Measurements from ENCODE around the gene ZNF627.
A peak's percentile ranks its signal among the peaks of the same experiment; 100 is the strongest.
"Not testable (repeated sequence)": the region's sequence is repeated elsewhere in the genome, so short reads cannot be mapped to it uniquely, and the experiment has no call there.

ZNF627 gene

DNA sequence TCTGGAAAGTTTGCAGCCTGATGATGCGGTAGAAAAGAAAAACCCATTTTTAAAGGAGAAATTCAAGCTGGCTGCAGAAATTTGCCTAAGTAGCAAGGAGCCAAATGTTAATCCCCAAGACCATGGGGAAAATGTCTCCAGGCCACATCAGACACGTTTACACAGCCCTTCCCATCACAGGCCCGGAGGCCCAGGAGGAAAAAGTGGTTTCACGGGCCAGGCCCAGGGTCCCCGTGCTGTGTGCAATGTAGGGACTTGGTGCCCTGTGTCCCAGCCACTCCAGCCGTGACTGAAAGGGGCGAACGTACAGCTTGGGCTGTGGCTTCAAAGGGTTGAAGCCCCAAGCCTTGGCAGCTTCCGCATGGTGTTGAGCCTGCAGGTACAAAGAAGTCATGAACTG, 35.9 kb downstream of the ZNF627 start:
- DNase-seq = no peak

DNA sequence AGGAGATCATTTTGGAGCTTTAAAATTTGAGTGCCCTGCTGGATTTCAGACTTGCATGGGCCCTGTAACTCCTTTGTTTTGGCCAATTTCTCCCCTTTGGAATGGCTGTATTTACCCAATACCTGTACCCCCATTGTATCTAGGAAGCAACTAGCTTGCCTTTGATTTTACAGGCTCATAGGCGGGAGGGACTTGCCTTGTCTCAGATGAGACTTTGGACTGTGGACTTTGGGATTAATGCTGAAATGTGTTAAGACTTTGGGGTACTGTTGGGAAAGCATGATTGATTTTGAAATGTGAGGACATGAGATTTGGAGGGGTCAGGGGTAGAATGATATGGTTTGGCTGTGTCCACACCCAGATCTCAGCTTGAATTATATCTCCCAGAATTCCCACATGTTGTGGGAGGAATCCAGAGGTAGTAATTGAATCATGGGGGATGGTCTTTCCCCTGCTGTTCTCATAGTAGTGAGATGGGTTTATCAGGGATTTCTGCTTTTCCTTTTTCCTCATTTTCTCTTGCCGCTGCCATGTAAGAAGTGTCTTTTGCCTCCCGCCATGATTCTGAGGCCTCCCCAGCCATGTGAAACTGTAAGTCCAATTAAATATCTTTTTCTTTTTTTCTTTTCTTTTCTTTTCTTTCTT, 36.9 kb downstream of the ZNF627 start:
- DNase-seq = not testable (repeated sequence)

DNA sequence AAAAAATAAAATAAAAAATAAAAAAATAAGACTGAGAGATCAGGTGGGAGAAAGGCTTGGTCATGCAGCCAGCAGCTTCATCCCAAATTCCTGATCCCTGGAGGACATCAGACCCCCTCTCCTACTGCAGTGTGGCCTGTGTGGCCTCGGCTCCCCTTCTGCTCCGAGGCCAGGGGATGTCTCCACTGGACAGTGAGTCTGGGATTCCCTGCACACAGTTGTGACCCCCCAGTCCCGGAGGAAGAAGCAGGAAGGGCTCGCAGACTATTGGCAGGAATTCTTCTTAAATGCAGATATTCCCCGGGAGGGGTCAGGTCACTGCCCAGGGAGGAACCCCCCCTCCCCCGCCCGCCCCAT, 41.9 kb downstream of the ZNF627 start:
- no peak for DNase-seq

DNA sequence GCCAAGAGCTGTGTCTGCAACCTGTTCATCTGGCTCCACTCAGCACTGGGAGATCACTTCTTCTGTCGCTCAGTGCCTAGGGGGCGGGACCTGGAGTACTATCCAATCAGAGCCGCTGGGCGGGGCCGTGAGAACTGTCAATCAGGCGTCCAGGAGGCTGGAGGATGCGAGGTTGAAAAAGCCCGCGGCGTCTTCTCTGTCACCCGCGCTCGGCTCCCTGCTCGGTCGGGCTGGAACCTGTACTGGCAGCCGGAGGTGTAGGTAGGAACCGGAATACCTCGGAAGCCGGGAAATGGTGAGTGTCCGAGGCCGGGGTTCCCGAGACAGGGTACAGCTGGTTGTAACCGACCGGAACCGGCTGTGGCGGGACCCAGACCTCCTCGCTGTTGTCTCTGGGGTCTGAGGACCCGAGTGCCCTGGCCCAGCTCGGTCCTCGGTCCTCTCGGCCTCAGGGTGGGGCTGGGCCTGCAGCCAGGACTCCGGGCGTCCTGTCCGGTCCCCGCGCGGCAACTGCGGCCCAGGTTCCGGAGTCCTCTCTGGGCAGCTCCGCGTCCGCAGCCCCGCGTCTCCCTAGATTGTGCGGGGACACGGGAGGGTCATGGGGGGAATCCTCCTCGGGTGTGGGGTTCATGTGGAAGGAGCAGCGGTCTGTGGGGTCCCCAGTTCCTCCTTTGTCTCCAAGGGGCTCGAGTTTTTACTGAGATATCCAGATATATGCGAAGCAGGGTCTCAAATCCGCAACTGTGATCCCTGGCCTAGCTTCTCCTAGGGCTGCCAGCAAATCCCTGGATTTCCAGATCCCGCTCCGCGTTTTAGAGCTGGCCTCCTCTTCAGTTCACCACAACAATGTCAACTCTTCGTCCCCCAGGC, 42.6 kb downstream of the ZNF627 start:
- peak; percentile 76 to 87 for DNase-seq

DNA sequence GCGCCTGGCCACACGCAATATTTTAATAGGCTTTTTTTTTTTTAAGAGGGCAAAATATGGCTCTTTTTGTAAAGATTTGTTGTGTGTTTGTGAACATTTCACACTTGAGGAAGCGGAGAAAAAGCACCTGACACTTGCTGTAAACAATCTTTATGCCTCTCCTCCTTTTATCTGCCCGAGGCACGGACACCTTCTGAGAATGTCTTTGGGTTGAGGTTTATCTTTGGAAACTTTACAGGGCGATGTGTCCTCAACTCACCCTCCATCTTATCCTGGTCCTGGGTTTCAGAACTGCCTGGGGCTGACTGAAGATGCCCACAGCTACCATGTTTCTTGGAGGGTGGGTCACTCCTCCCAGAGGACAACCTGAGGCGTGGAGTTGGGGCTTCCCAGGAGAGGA, 44.0 kb downstream of the ZNF627 start:
- DNase-seq = no peak

DNA sequence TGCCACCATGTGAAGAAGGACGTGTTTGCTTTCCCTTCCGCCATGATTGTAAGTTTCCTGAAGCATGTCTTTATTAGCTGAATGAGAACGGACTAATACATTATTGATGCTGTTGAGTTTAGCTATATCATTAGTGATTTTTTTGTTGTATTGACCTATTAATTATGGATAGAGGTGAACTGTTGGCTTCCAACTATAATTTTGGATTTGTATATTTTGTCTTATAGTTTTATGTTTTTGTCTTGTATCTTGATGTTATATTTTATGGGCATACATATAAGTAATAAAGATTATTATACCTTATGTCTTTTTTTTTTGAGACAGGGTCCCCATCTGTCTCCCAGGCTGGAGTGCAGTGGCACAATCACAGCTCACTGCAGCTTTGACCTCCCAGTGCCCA, 45.6 kb downstream of the ZNF627 start:
- no peak for DNase-seq

DNA sequence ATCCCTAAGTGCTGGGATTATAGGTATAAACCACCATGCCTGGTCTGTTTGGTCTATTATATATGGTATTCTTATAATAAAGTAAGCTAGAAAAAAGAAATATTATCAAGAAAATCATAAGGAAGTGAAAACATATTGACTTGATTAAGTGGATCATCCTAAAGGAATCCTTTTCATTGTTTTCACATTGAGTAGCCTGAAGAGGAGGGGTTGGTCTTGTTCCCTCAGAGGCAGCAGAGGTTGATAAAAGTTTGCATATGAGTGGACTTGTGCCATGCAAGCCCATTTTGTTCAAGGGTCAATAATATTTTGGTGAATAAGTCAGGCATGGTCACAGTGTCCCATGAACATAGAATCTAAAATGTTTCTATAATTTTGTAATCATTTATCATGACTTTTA, 52.7 kb downstream of the ZNF627 start:
- DNase-seq = no peak

DNA sequence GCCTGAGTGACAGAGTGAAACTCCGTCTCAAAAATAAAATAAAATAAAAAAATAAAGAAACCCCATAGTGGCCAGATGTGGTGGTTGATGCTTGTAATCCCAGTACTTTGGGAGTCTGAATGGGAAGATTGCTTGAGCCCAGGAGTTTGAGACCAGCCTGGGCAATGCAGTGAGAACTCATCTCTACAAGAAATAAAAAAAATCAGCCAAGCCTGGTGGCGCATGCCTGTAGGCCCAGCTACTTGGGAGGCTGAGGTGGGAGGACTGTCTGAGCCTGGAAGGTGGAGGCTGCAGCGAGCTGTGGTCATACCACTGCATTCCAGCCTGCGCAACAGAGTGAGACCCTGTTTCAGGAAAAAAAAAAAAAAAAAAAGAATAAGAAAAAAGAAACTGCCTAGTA, 53.8 kb downstream of the ZNF627 start:
- no peak for DNase-seq

DNA sequence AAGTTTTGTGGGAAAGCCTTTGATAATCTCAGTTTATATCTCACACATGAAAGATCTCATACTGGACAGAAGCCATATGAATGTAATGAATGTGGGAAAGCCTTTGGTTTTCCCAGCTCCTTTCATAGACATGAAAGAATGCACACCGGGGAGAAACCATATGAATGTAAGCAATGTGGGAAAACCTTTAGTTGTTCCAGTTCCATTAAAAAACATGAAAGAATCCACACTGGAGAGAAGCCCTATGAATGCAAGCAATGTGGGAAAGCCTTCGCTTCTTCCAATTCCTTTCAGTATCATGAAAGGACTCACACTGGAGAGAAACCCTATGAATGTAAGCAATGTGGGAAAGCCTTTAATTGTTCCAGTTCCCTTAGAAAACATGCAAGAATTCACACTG, 54.8 kb downstream of the ZNF627 start:
- no peak for DNase-seq

DNA sequence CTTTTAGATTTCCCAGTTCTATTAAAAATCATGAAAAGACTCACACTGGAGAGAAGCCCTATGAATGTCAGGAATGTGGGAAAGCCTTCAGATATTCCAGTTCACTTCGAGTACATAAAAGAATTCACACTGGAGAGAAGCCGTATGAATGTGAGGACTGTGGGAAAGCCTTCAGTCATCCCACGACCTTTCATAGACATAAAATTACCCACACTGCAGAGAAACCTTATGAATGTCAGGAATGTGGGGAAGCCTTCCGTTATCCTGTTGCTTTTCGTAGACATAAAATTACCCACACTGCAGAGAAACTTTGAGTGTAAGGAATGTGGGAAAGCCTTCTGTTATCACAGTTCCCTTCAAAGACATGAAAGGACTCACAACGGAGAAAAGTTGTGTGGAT, 55.2 kb downstream of the ZNF627 start:
- DNase-seq = no peak

DNA sequence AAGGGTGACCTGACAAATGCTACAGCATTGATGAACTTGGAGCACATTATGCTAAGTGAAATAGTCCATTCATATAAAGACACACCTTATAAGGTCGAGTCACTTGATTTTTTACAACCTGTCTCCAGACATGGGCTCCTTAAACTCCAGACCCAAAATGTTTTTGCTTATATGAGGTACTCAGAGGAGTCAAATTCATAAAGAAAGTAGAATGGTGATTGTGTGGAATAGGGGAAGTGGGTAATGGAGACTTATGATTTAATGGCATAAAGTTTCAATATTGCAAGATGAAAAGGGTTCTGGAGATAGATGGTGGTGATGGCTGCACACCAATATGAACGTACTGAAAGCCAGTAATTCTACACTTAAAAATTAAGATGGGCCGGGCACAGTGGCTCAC, 59.3 kb downstream of the ZNF627 start:
- DNase-seq = no peak

DNA sequence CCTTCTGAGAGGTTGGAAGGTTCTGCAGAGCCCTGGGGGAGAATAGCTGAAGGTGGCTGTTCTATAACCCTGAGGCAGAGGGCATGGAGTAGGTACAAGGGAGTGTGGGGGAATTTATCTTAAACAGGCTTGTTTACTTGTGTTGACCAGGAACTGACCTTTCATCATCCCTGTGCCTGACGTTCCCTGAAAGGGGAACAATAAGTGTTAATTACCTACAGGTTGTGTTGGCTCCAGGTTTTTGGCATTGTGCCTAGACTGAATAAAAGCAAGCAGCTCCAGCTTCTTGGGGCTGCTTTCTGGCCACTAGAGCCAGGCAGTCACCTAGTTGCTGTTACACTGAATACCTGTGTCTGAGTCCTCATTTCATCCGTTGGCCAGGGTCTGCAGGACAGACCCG, 60.0 kb downstream of the ZNF627 start:
- DNase-seq = no peak

DNA sequence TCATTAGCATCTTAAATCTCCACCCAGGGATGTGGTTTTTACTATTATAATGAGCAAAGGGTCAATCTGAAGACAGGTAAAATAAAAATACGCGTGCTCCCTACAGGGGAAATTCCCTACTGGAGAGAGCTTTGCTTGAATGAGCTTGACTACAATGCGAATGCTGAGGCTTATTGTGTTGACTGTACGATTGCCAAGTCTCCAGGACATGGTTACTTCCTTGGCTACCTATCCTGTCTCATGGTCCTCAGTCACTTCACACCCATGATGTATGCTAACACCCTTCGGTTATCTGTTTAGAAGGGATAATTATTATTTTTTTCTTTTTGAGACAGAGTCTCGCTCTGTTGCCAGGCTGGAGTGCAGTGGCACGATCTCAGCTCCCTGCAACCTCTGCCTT, 61.7 kb downstream of the ZNF627 start:
- DNase-seq = no peak

DNA sequence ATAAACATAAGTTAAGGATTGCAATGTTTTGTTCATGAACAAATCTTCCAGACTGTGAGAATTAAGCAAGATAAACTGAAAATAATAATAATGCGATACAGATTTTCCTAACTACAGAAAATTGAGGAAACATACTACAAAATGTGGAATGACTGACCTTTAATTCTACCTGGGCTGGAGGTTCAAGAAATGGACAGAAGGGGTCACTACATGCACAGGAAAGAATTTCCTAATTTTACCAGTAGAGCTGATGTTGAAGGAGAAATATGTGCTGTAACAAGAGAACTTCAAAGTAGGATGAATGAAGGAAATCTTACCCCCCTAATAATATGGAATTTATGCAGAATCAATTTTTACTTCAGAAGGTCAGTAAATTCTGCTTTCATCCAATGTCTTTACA, 62.3 kb downstream of the ZNF627 start:
- peak in 1 of 2 donors; percentile 5 for DNase-seq

DNA sequence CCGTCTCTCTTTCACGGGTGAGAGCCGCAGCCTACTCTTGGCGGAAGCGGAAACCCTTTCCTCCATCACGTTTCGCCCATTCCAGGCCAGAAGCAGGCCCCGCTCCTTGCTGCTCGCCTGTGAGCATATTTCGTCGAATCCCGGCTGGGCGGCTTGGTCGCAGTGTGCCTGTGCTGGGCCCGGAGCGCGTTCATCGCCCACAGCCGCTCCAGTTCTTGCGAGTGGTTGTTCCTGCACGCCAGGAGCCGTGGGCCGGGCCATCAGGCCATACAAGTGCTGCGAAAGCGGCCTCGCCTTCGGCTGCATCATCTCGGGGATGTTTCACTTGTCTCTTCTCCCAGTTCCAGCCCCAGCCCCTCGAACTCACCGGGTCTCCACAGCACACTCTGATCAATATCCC, 65.0 kb downstream of the ZNF627 start:
- DNase-seq = no peak

DNA sequence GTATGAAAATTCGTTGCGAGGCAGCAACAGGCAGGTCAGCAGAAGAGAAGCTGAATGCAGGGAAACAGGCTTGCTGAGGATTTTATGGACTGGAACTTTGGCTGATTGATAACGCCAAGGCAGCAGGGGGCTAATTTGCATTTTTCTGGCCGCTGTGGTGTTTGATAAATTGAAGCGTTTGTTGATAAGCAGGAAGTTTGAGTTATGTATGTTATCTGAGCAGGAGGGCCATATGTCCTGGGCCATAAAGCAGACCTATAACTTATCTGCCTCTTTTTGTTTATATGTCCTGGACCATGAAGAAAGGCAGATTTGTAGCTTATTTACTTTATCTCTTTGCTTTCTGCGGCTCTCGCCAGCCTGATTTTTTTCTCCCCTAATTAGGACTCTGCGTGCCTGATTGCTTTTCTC, 65.9 kb downstream of the ZNF627 start:
- no peak for DNase-seq

Measured in bone marrow (tissue), 2 donors.